Upper lobe of left lung (tissue), 4 donors: Measurements from ENCODE around the gene TGFB2.

Experiments used
- POLR2A ChIP-seq, 4 donors: fragments of 450-650 bp; IDR thresholded peaks; one replicate each; pipeline ENCODE4 v1.5.1; 2016 to 2017; ENCODE audit warnings: antibody characterized with exemption in 4 of 4, mild to moderate bottlenecking in 2 of 4
- POLR2AphosphoS5 ChIP-seq, 2 donors: sonication (generic); formaldehyde crosslinking; IDR thresholded peaks; one replicate each; pipeline ENCODE4 v1.5.1; 2017; ENCODE audit warnings: antibody characterized with exemption in 2 of 2

GRCh38 chr1:218462587-218462986 is 117.5 kb downstream of the TGFB2 start:
- TF ChIP-seq POLR2A (IDR thresholded peaks at IDR 0.05) (no peak), POLR2AphosphoS5 (IDR thresholded peaks at IDR 0.05) (no peak)
